CD4-positive, alpha-beta T cell treated with Interleukin-10 for 1 hour (primary cell): ENCODE data around the gene ADARB2.

Experiments
- DNase-seq: peaks from one replicate; pipeline ENCODE4 v3.0.0-alpha.2; 2020

Gene ADARB2

DNA sequence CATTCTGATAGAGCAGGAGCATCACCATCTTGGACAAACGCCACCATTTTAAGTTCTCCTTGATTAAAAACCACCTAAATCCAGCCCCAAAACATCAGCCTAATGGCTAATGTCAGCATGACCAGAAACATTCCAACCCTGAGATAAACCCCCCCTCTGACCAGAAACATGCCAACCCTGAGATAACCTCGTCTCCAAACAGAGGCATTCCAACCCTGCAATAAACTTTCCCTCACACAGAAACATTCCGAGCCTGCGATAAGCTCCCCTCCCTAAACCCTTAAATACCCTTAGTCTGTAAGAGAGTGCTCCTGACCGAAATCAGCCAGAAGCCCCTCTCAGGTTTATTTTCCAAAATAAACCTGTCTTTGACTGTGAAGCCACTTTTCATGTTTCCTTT is 76.5 kb downstream of the ADARB2 start:
- no peak for DNase-seq

GRCh38 chr10:1660386-1660785 is 76.9 kb downstream of the ADARB2 start:
- DNase-seq: no peak

GRCh38 chr10:1659221-1659791 is 78.0 kb downstream of the ADARB2 start:
- DNase-seq: no peak

DNA sequence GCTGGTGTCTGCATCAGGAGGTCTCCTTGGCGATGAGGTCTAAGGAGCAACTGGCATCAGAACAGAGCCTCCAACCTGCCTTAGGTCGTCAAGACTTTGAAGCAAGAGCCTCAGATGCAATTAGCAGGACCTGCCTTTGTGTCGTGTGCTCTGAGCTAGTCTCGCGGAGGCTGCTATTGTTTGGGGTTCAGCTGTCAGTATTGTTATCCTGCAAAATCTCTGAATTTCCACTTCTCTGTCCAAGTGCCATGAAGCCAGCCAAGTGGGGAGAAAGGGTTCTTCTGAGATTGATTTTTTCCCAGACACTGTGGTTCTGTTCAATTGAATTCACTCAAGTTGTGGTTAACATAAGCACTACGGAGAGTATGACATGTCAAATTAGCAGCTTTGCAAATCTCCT is 78.7 kb downstream of the ADARB2 start:
- no peak for DNase-seq

GRCh38 chr10:1657479-1657878 is 79.8 kb downstream of the ADARB2 start:
- DNase-seq: no peak

GRCh38 chr10:1655367-1655766 is 82.0 kb downstream of the ADARB2 start:
- no peak for DNase-seq

GRCh38 chr10:1654811-1655356 is 82.4 kb downstream of the ADARB2 start:
- no peak for DNase-seq

DNA sequence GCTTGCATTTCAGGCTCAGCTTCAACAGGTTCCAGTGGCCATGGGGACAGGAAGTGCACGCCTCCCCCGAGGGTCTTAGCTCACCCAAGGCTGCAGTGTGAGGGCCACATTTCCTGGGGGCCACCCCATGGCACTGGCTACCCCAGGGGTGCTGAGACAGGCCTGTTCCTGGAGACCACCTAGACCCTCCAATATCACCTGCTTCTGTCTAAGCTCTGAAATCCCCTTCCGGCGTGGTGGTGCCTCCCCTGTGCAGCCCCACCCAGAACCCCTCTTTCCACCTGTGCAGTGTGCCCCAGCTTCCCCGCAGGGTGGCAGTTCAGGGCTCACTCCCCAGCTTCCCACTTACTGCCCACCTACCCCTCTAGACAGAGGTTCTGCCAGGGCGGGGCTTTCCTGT is 83.1 kb downstream of the ADARB2 start:
- no peak for DNase-seq

- DNase-seq: no peak
Measured at GRCh38 chr10:1653321-1653720, 84.0 kb downstream of the ADARB2 start.

GRCh38 chr10:1652151-1652550 is 85.2 kb downstream of the ADARB2 start:
- DNase-seq: no peak

DNA sequence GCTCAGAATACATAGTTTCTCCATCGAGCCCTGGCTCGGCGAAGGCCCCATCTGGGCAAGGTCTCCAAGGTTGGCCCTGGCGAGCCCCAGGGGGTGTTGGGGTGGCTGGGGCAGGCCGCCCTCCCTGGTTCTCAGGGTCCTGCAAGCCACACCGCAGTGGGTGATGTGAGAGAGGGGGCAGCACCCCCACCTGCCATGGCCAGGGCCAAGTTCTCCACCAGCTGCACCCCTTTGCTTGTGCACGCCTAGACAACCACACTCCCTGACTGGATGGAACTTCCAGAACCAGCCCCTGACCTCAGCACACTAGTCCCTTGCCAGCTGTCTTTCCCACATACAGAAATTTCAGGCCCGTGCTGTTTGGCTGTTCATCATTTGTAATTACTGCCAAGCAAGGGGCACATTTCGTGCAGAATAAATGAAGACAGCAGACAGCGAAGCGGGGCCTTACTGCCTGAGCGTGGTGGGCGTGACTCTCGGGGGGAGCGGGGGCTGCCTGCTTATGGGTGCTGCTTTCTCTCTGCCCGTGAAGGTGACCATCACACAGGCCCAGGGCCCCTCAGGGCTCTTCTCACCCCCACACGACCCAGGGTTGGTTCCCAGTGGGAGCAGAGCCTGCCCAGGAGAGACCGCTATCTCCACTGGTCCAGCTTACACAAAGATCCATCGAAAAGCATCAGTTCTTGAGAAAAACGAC is 85.9 kb downstream of the ADARB2 start:
- no peak for DNase-seq

GRCh38 chr10:1650542-1651269 is 86.6 kb downstream of the ADARB2 start:
- no peak for DNase-seq

DNA sequence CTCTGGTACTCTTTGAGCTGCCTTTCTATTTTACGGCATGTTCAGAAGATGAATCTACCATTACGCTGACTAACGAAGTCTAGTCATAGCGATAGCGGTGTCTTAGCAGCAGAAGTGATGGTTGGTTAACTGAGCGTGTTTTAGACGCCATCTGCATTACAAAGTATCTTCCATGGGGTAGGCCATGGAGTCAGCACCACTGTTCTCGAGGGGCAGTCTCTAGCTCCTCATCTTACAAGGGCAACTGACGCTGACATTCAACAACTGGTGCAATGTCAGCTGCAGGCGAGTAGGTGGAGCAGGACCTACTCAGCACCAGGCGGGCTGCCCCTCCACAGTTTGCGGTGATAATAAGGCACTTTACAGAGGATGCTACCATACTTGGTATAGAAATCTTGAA is 88.7 kb downstream of the ADARB2 start:
- no peak for DNase-seq

DNA sequence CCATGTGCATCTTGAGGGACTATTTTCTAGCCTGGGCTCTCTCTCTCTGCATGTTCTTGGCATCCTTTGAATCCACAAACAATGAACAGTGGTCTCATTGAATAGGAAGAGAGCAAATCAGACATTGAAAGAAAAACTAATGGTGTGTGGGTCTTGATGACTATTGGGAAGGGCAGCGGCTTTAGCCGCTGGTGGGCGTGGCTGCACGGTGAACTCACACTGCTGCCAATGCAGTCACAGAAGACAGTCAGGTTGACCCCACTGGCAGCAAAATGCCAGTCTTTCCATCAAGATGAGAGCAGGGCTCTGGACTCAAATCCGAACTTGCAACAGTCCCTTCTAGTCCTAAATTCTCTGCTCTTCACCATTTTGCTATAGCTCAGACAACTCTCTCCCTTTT is 91.0 kb downstream of the ADARB2 start:
- no peak for DNase-seq

DNA sequence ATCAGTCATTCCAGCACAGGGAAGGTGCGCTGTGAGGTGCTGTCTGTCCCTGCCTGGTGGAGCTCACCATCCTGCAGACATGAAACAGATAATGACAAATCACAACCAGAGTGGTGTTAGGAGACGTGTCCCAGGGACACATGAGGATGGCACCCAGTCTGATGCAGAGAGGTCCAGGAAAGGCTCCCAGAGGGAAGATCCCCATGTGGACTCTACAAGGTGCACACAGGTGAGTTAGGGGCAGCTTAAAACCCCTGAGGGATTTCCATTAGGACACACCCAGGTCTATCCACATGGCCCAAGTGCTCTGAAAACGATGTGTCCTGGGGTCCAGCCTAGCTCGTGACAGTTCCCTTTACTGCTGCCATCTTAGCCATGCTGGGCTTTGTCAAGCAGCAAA is 91.4 kb downstream of the ADARB2 start:
- no peak for DNase-seq

DNA sequence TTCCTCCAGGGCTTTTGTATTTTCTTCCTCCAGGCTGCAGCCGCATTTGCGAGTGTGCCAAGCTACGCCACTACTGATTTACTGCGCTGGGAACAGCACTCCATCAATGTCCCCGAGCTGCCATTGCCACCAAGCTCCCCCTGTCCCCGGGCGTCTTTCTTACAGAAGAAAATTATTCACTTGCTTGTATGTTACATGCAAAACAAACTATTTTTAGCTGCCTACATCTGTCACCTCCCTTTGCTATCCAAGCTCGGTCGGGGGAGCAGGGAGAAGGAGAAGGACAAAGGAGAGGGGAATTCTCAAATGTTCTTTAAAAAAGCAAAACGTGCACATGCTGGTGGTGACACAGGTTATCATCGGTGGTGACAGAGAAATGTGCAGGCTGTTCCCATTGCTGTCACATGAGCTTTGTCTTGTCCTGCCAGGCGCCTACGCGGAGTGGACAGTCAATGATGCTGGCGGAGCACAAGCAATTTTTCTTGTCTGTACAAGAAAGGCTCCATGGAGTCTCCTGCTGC is 93.1 kb downstream of the ADARB2 start:
- DNase-seq: no peak

GRCh38 chr10:1643908-1644179 is 93.5 kb downstream of the ADARB2 start:
- no peak for DNase-seq

GRCh38 chr10:1643161-1643907 is 94.0 kb downstream of the ADARB2 start:
- DNase-seq: no peak

GRCh38 chr10:1642600-1643160 is 94.6 kb downstream of the ADARB2 start:
- no peak for DNase-seq

GRCh38 chr10:1641402-1641801 is 95.9 kb downstream of the ADARB2 start:
- no peak for DNase-seq

DNA sequence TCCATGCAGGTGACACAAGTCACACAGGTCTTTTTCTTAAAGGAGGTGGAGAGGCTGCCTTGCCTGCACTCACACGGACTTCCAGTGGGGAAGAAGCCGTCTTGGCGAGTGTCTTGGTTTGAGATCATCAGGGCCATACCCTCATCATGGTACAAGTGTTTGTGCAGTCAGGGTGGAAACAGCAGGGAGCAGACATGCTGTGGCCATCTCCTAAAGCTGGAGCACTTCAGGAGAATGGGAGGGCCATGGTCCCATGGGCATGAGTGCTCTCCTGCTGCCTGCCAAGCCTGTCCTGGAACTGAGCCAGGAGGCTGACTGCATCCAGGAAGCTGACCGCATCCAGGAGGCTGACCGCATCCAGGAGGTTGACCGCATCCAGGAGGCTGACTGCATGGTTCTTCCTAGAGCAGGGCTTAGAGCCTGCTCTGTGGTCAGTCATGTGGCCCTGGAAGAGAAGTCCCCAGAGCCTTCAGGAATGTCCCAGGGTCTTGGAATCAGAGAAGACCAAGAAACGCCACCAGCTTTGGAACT is 98.4 kb downstream of the ADARB2 start:
- no peak for DNase-seq

GRCh38 chr10:1635340-1635739 is 102.0 kb downstream of the ADARB2 start:
- DNase-seq: no peak

- DNase-seq: no peak
Measured at GRCh38 chr10:1634239-1634638, 103.1 kb downstream of the ADARB2 start.
